Effector CD4-positive, alpha-beta T cell (primary cell): Measurements from ENCODE around the gene STOX2.

Source experiments
- DNase-seq: peaks from one replicate; pipeline ENCODE4 v3.0.0-alpha.2; 2020

STOX2 gene

GRCh38 chr4:183989461-183989860 is 84.4 kb downstream of the STOX2 start:
- no peak for DNase-seq

GRCh38 chr4:183989931-183990330 is 84.8 kb downstream of the STOX2 start:
- DNase-seq = no peak

GRCh38 chr4:183993676-183994075 is 88.6 kb downstream of the STOX2 start:
- no peak for DNase-seq

- DNase-seq = no peak
These were observed 90.5 kb downstream of the STOX2 start for GRCh38 chr4:183995570-183995969.

- no peak for DNase-seq
These were observed 91.8 kb downstream of the STOX2 start for GRCh38 chr4:183996868-183997267.

GRCh38 chr4:183999435-183999834 is 94.3 kb downstream of the STOX2 start:
- no peak for DNase-seq

- DNase-seq = no peak
These were observed 95.6 kb downstream of the STOX2 start for GRCh38 chr4:184000457-184001396.

- DNase-seq = no peak
These were observed 98.3 kb downstream of the STOX2 start for GRCh38 chr4:184003433-184003832.

GRCh38 chr4:184007891-184008290 is 102.8 kb downstream of the STOX2 start:
- no peak for DNase-seq

- DNase-seq = no peak
These were observed 105.6 kb downstream of the STOX2 start for GRCh38 chr4:184010696-184011095.

GRCh38 chr4:184011826-184012380 is 106.8 kb downstream of the STOX2 start:
- no peak for DNase-seq

- DNase-seq = no peak
These were observed 107.8 kb downstream of the STOX2 start for GRCh38 chr4:184012937-184013336.

- no peak for DNase-seq
These were observed 109.2 kb downstream of the STOX2 start for GRCh38 chr4:184014301-184014700.

- DNase-seq = no peak
These were observed 111.9 kb downstream of the STOX2 start for GRCh38 chr4:184016759-184017668.

GRCh38 chr4:184019076-184019475 is 114.0 kb downstream of the STOX2 start:
- DNase-seq = no peak

- no peak for DNase-seq
These were observed 114.8 kb downstream of the STOX2 start for GRCh38 chr4:184019667-184020623.

- DNase-seq = no peak
These were observed 116.3 kb downstream of the STOX2 start for GRCh38 chr4:184021389-184021788.

GRCh38 chr4:184022679-184023383 is 117.7 kb downstream of the STOX2 start:
- DNase-seq = no peak

GRCh38 chr4:184024637-184025036 is 119.5 kb downstream of the STOX2 start:
- no peak for DNase-seq

GRCh38 chr4:184028561-184029374 is 123.7 kb downstream of the STOX2 start:
- DNase-seq = no peak
